Stimulated activated naive CD8-positive, alpha-beta T cell treated with anti-CD3 and anti-CD28 coated beads, Interleukin-15, Interleukin-2, amounts not matched to agents 100 ng/mL and 50 ng/mL, for 24 hours (primary cell): ENCODE measurements around the gene PLCE1.

Experiments used
- H3K27ac Mint-ChIP-seq: one replicate; pipeline ENCODE4 v1.8.0; 2021; ENCODE audit warnings: mild to moderate bottlenecking, mixed read lengths
- H3K27me3 Mint-ChIP-seq: one replicate; pipeline ENCODE4 v1.8.0; 2021; ENCODE audit warnings: mixed read lengths
- H3K36me3 Mint-ChIP-seq: one replicate; pipeline ENCODE4 v1.8.0; 2021; ENCODE audit warnings: low read depth, mixed read lengths
- H3K4me1 Mint-ChIP-seq: one replicate; pipeline ENCODE4 v1.8.0; 2021; ENCODE audit warnings: low read depth, mixed read lengths
- H3K4me3 Mint-ChIP-seq: one replicate; pipeline ENCODE4 v1.8.0; 2021; ENCODE audit warnings: mild to moderate bottlenecking, mixed read lengths
- H3K9me3 Mint-ChIP-seq: one replicate; pipeline ENCODE4 v1.8.0; 2021; ENCODE audit warnings: mixed read lengths

The PLCE1 gene

DNA sequence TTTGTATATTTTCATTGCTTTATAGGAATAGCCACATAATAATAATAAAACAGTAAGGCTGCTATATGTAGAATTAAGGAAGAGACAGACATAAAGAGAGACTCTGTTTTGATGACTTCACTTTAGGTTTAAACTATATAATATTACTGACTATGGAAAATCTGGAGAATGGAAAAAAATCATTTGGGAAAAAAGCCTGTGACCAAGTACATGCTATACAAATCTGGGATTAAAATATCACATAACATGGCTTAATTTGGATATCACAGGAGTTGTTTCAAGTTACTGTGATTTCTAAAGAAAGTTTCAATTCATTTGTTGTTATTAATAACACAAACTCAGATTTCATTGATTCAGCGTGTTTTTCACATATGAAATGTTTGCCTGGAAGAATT, 7.7 kb downstream of the PLCE1 start:
- Mint-ChIP-seq H3K4me1 (no peaks in the 10 kb centered on the region), H3K27ac (no peak overlapping the region), H3K9me3 (no peaks in the 10 kb centered on the region), H3K27me3 (peaks cover 29% of the 10 kb centered on the region), H3K36me3 (no peaks in the 10 kb centered on the region), H3K4me3 (no peak overlapping the region)

DNA sequence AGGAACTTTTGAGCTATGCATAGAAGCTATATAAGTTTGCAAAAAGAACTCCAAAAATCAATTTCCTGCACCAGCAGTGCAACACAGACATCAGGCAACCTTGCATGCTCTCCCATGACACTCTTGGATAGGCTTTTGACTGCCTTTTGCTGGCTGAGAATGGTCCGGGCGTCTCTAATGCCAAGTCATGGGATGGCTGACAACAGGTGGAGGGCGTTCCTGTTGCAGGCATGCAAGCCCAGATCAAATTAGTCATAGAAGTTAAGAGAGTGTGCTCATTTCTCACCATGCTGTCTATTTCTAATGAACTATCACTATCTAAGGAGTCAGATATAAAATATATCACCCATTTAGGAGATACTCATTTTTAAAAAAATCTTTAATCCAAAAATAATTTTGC, 8.4 kb downstream of the PLCE1 start:
- Mint-ChIP-seq H3K36me3 (no peaks in the 10 kb centered on the region), H3K27ac (no peak overlapping the region), H3K9me3 (no peaks in the 10 kb centered on the region), H3K4me1 (no peaks in the 10 kb centered on the region), H3K27me3 (peaks cover 34% of the 10 kb centered on the region), H3K4me3 (no peak overlapping the region)

DNA sequence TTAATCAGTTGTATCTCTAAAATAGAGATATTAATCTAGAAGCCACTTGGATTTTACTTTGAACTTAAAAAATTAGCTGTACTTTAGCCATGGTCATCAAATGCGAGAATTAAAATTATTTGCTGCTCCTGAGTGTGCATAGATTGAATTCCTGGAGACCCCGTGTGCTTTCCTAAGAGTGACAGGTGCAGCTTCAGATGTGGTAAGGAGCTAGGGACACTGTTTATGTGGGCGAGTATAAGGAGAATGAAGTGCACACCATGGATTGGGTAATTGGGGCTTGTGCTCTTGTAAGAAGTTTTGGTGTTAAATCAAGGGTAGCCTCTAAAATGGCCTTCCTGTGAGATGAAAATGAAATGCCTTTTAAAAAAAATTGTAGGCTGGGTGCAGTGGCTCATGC, 9.8 kb downstream of the PLCE1 start:
- Mint-ChIP-seq H3K4me1 (no peaks in the 10 kb centered on the region), H3K27ac (no peak overlapping the region), H3K9me3 (no peaks in the 10 kb centered on the region), H3K27me3 (peaks cover 26% of the 10 kb centered on the region), H3K4me3 (no peak overlapping the region), H3K36me3 (no peaks in the 10 kb centered on the region)

DNA sequence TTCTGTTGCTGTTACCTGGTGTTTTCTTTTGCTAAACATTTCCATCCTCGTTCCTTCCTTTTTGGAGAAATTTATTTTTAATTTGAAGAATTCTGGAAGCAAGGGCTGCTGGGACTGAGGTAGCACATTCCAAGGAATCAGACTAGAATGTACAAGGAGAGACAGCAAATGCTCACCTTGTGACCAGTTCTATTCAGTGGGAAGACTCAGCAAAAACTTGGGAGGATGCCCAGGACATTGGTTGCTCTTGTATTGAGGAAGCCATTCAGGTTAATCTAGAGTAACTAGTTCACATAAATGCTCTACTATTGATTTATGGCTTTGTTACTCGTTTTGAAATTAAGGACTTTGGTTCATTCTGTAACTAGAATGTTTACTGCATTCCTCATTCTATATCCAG, 11.3 kb downstream of the PLCE1 start:
- no peaks in the 10 kb centered on the region for H3K9me3 Mint-ChIP-seq
- peaks cover 24% of the 10 kb centered on the region for H3K27me3 Mint-ChIP-seq
- no peak overlapping the region for H3K27ac Mint-ChIP-seq
- H3K4me3 Mint-ChIP-seq = no peak overlapping the region
- no peaks in the 10 kb centered on the region for H3K36me3 Mint-ChIP-seq
- H3K4me1 Mint-ChIP-seq = no peaks in the 10 kb centered on the region

DNA sequence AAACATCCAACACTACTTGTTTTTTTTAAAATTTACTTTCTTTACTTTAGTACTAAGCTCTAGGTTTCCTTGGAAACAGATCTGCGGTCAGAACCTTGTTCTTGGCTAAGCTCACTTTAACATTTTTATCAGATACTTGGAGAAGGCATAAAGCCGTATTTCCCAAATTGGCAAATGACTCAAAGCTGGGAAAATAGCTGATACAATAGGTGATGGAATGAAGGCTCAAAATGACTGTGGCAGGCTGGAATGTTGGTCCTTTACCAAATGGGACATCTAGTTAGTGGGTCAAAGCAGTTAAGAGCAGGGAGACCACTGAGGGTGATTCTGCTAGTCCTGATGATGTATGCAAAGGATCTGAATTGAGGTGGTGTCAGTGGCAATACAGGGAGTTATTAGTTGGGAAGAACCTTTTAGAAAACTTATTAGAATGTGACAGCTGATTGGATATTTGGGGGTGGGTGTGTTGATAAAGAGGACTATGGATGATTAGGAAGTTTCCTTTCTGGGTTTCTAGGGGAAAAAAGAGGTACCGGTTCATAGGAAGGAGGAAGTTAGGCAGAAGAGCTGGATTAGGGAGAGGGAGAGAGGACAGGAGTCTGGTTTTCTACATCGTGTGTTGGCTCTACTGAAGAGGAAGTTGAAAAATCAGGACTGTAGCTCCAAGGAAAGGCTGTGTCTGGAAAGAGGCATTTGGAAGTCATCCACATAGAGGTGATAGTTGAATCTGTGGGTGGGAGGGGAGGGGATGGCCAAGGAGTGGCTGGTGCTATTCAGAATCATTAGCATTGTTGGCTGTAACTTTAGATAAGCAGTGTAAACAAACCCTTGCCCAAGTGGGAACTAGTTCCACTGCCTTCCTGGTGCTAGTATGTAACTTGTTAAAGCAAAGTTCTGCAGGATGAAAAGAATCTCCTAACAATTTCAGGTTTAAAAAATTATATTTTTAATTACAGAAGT, 13.1 kb downstream of the PLCE1 start:
- Mint-ChIP-seq H3K9me3 (no peaks in the 10 kb centered on the region), H3K4me1 (no peaks in the 10 kb centered on the region), H3K4me3 (no peak overlapping the region), H3K27ac (no peak overlapping the region), H3K36me3 (no peaks in the 10 kb centered on the region), H3K27me3 (peaks cover 17% of the 10 kb centered on the region)

DNA sequence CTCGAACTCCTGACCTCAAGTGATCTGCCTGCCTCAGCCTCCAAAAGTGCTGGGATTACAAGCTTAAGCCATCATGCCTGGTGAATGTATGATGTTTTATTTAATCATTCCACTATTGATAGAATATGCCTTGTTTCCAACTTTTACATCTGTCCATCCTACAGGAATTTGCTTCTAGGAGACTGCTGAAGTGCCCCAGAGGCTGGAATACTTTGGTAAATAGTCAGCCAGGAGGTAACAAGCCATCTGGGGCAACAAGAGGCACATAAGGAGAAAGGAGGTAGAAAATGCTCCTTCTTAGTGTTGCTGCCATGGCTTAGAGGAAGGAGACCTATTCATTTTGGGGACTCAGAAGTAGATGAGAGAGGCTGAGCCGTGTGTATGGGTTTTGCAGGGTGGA, 14.8 kb downstream of the PLCE1 start:
- Mint-ChIP-seq H3K27me3 (peaks cover 22% of the 10 kb centered on the region), H3K4me1 (no peaks in the 10 kb centered on the region), H3K27ac (no peak overlapping the region), H3K4me3 (no peak overlapping the region), H3K9me3 (no peaks in the 10 kb centered on the region), H3K36me3 (no peaks in the 10 kb centered on the region)

DNA sequence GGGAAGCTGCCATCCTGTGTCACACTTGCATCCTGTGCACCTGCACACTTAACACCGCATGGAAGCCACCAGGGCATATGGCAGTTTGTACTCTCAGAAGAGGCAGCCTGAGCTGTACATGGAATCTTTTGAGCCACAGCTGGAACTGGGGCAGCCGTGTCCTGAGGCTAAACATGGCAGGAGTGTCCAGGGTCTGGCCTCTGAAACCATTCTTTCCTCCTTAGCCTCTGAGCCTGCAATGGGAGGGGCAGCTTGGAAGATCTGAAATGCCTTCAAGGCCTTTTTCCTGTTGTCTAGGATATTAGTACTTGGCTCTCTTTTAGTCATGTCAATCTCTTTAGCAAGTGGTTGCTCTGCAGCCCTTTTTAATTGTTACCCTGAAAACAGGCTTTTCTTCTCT, 16.4 kb downstream of the PLCE1 start:
- Mint-ChIP-seq H3K4me1 (no peaks in the 10 kb centered on the region), H3K9me3 (no peaks in the 10 kb centered on the region)

DNA sequence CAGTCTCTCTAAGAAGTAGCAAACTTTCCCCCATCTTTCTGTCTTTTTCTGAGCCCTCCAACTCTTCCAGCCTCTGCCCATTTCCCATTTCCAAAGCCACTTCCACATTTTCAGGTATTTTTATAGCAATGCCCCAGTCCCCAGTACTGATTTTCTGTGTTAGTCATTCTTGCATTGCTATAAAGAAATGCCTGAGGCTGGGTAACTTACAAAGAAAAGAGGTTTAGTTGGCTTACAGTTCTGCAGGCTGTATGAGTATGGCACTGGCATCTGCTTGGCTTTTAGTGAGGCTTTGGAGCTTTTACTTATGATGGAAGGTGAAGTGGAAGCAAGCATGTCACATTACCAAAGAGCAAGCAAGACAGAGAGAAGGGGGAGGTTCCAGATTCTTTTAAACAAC, 17.2 kb downstream of the PLCE1 start:
- no peaks in the 10 kb centered on the region for H3K36me3 Mint-ChIP-seq
- H3K4me1 Mint-ChIP-seq = no peaks in the 10 kb centered on the region
- no peaks in the 10 kb centered on the region for H3K9me3 Mint-ChIP-seq
- no peak overlapping the region for H3K27ac Mint-ChIP-seq
- H3K4me3 Mint-ChIP-seq = no peak overlapping the region
- peaks cover 22% of the 10 kb centered on the region for H3K27me3 Mint-ChIP-seq

More for the DNA sequence above, 16.4 kb downstream of the PLCE1 start:
- H3K27ac Mint-ChIP-seq = no peak overlapping the region
- no peak overlapping the region for H3K4me3 Mint-ChIP-seq
- peaks cover 22% of the 10 kb centered on the region for H3K27me3 Mint-ChIP-seq
- H3K36me3 Mint-ChIP-seq = no peaks in the 10 kb centered on the region

DNA sequence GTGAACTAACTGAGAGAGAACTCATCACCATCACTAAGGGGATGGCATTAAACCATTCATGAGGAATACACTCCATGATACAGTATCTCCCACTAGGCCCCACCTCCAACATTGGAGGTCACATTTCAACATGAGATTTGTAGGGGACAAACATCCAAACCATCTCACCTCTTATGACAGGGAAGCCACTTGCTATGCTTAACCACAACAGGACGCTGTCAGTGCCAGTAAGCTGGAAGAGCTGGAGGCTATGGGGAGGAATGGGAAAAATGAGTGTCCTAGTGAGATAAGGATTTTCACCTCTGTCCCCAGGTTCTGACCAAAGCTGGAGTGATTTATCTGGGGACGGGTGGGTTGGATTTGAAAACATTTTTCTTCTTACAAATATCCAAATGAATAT, 17.6 kb downstream of the PLCE1 start:
- H3K27me3 Mint-ChIP-seq = peaks cover 22% of the 10 kb centered on the region
- H3K4me3 Mint-ChIP-seq = no peak overlapping the region
- no peaks in the 10 kb centered on the region for H3K9me3 Mint-ChIP-seq
- H3K27ac Mint-ChIP-seq = no peak overlapping the region
- H3K4me1 Mint-ChIP-seq = no peaks in the 10 kb centered on the region
- H3K36me3 Mint-ChIP-seq = no peaks in the 10 kb centered on the region

DNA sequence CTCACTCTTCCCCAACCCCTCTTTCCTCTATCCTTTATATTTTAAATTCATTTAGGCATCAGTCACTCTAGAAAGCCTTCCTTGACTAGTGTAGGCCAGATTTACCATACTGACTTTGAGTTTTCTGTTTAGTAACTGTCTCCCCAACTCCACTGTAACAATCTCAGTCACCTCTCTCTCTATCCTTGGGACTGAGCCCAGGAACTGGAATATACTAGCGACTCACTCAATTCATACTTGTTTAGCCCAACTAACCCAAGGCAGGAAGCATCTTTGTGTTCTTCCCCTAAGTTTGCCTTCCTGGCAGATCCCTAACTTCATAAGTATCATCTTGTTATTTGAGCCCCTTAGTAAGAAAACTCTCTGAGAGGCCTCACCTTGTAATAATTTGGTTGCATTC, 19.1 kb downstream of the PLCE1 start:
- H3K36me3 Mint-ChIP-seq = no peaks in the 10 kb centered on the region
- no peak overlapping the region for H3K27ac Mint-ChIP-seq
- no peak overlapping the region for H3K4me3 Mint-ChIP-seq
- no peaks in the 10 kb centered on the region for H3K4me1 Mint-ChIP-seq
- peaks cover 19% of the 10 kb centered on the region for H3K27me3 Mint-ChIP-seq
- H3K9me3 Mint-ChIP-seq = no peaks in the 10 kb centered on the region

DNA sequence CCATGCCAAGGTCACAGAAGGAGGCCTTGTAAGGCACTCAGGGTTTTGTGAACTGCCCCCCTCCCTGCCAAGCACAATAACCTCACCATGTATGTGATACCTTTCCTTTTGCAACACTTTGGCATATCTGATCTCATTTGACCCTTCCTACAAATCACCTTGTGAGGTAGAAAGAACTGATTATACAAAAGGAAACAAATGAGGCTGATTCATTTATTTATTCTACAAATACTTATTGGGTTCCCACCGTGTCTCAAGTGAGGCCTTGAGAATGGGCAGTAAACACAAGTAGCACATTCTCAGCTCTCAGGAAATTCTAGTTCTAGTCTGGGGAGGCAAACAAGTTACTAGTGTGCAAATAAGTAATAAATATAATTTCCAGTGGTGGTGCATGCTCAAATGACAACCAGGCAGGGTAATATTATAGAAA, 19.6 kb downstream of the PLCE1 start:
- Mint-ChIP-seq H3K27ac (no peak overlapping the region), H3K27me3 (peaks cover 19% of the 10 kb centered on the region), H3K9me3 (no peaks in the 10 kb centered on the region), H3K36me3 (no peaks in the 10 kb centered on the region), H3K4me1 (no peaks in the 10 kb centered on the region), H3K4me3 (no peak overlapping the region)

DNA sequence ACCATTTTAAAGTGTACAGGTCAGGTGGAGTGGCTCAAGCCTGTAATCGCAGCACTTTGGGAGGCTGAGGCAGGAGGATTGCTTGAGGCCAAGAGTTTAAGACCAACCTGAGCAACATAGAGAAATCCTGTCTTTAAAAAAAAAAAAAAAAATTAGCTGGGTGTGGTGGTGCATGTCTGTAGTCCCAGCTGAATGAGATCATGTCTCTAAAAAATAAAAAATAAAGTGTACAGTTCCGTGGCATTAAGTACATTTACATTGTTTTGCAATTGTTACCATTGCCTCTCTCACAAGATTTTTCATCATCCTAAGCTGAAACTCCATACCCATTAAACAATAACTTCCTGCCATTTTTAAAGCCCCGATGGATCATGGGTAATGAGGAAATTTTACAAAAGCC, 20.6 kb downstream of the PLCE1 start:
- H3K27me3 Mint-ChIP-seq = peaks cover 11% of the 10 kb centered on the region
- no peak overlapping the region for H3K4me3 Mint-ChIP-seq
- no peaks in the 10 kb centered on the region for H3K36me3 Mint-ChIP-seq
- H3K4me1 Mint-ChIP-seq = no peaks in the 10 kb centered on the region
- H3K27ac Mint-ChIP-seq = no peak overlapping the region
- no peaks in the 10 kb centered on the region for H3K9me3 Mint-ChIP-seq

DNA sequence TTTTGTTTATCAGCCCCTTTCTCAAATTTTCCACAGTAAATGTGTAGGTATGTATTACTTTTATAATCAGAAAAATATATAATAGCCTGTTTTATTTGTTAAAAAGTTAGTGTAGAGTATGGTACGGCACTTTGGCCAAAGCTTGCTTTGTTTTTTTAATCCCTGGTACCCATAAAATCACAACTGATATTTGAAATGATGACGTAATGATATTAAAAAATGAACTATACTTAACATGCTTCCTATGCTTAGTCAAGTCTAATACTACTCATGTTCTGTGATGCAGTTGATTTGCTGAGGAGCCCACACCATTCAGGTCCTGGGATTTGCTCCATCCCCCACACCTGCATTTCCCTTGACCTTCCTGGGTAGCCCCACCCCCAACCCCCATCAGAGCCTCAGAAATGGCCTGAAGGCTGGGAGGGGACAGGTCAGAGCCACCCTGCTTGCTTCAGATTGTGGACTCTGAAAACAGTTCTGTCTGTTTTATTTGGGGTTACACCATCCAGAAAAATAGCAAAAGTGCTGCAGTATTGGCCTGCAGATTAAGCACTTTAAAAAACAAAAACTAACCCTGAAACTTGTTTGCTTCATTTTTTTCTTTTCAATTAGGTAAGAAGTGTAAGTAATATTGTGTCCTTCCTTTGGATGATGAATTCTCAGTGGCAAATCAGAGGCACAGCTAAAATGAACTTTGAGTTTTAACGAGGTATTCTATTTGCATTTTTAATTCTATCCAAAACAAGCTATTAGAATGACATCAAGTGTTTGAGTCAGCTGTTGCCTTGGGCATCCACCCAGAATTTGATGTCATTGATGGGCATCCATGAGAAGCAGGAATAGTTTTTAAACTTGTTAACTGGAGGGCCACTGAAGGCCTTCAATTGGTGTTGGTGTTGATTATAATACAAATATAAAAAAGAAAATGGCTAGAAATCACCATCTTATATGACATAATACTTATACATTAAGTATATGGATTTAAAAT, 23.3 kb downstream of the PLCE1 start:
- H3K4me1 Mint-ChIP-seq = no peaks in the 10 kb centered on the region
- no peaks in the 10 kb centered on the region for H3K36me3 Mint-ChIP-seq
- peaks cover 12% of the 10 kb centered on the region for H3K27me3 Mint-ChIP-seq
- no peaks in the 10 kb centered on the region for H3K9me3 Mint-ChIP-seq
- H3K4me3 Mint-ChIP-seq = no peak overlapping the region
- H3K27ac Mint-ChIP-seq = no peak overlapping the region

DNA sequence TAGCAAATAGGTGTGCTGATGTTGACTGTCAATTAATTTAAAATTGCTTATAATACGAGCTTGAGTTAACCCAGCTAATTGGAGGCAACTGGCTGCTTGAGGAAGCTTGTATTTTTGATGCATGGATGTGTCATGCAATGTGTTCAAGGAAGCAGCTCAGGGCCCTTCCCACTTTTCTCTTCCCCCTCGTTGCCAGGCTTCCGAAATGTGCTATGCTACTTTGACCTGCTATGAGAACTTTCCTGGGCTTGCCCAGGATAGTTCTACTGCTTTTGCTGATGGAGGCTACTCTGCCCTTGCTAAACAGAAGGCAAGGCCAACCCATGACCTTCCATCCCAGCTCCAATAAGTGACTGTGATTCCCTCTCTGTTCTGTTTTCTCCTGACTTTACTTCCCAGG, 24.4 kb downstream of the PLCE1 start:
- Mint-ChIP-seq H3K4me1 (no peaks in the 10 kb centered on the region), H3K4me3 (no peak overlapping the region), H3K27ac (no peak overlapping the region)

DNA sequence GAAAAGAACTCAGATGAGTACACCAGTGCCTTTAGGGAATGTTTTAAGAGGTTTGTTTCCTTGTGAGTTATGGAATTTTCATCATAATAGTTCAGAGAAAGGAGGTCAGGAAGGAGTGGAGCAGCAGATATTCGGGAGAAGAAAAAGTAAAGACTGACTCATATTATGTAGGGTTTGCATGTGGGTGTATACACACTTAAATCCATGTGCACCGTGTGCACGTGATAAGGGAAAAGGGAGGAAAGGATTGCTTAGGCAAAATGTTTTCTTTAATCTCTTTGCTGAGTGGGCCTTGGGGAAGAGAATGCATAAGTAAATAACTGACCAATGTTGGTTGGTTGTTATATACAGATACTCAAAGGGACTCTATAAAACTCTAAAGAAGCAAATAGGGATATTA, 30.2 kb downstream of the PLCE1 start:
- no peak overlapping the region for H3K27ac Mint-ChIP-seq
- H3K4me3 Mint-ChIP-seq = no peak overlapping the region
- no peaks in the 10 kb centered on the region for H3K36me3 Mint-ChIP-seq
- peaks cover 4% of the 10 kb centered on the region for H3K27me3 Mint-ChIP-seq
- H3K9me3 Mint-ChIP-seq = peaks cover 15% of the 10 kb centered on the region
- no peaks in the 10 kb centered on the region for H3K4me1 Mint-ChIP-seq

More for the DNA sequence above, 24.4 kb downstream of the PLCE1 start:
- no peaks in the 10 kb centered on the region for H3K36me3 Mint-ChIP-seq
- H3K27me3 Mint-ChIP-seq = peaks cover 7% of the 10 kb centered on the region
- no peaks in the 10 kb centered on the region for H3K9me3 Mint-ChIP-seq
